PFSK-1 (cell line): ENCODE data around the gene CACNA1C.

Experiments used
- FOXP2 ChIP-seq: optimal IDR thresholded peaks from 2 replicates; pipeline ENCODE3; 2011; ENCODE audit warnings: borderline replicate concordance, control low read depth, inconsistent platforms; ENCODE audit not compliant: insufficient read depth; ENCODE audit errors: extremely low read length, extremely low read depth
- POLR2AphosphoS5 ChIP-seq: IDR thresholded peaks from 2 replicates; pipeline ENCODE4 v1.6.1; 2012; ENCODE audit warnings: low read depth, mild to moderate bottlenecking, control low read depth, low read length, moderate library complexity
- REST ChIP-seq, 2 experiments: IDR thresholded peaks; 2 replicates each; pipeline versions ENCODE4 v1.6.1 to v1.8.0; 2011 to 2012; ENCODE audit warnings: low read depth in 2 of 2, low read length in 2 of 2, control low read depth in 1 of 2, inconsistent platforms in 1 of 2, mild to moderate bottlenecking in 1 of 2, moderate library complexity in 1 of 2; ENCODE audit not compliant: insufficient read depth in 1 of 2
- SIN3A ChIP-seq: IDR thresholded peaks from 2 replicates; pipeline ENCODE4 v1.6.1; 2012; ENCODE audit warnings: mild to moderate bottlenecking, low read length, moderate library complexity, borderline replicate concordance; ENCODE audit not compliant: insufficient read depth
- TAF1 ChIP-seq: IDR thresholded peaks from 2 replicates; pipeline ENCODE4 v1.6.1; 2012; ENCODE audit warnings: low read length, control low read depth, borderline replicate concordance; ENCODE audit not compliant: insufficient read depth

The CACNA1C gene

DNA sequence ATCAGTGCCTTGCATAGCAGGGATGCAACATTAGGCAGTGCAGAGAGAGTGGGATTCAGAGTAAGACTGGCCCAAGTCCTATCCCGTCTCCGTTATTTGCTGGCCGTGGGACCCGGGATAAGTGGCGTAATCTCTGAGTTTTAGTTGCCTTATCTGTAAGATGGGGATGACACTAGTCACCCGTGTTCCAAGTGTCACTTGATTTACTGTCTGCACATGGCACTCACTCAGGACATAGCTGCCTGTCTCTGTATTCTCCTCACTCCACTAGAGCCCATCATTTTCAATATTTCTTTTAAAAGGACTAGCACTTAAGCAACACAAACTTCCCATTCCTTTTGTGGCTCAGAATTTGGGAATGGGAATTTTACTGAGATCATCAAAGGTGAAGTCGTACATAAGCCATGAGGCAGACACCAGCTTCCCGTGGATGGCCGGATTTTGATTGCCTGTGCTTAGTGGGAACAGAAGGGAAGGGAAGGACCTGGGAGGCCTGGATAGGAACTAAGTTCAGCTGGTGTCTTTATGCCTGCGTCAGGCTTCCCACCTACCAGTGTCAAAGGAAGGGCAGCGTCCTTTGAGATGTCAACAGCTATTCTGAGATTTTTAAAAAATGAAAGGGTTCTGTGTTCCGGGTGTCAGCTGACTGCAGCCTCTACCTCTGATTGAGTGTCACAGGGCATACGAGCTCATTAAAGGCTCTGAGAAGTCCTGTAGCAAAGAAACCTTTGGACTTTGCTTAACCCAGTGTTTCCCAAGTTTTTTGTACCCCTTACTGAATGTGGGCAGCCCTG, 361.4 kb downstream of the CACNA1C start:
- TF ChIP-seq FOXP2, result no peak
- no peak for TF ChIP-seq TAF1
- TF ChIP-seq SIN3A, result no peak
- TF ChIP-seq REST (IDR thresholded peaks at IDR 0.05; ENCODE audit: insufficient read depth in 1 of 2, low read depth in 2 of 2, low read length in 2 of 2), result no peak
- TF ChIP-seq POLR2AphosphoS5, result no peak

DNA sequence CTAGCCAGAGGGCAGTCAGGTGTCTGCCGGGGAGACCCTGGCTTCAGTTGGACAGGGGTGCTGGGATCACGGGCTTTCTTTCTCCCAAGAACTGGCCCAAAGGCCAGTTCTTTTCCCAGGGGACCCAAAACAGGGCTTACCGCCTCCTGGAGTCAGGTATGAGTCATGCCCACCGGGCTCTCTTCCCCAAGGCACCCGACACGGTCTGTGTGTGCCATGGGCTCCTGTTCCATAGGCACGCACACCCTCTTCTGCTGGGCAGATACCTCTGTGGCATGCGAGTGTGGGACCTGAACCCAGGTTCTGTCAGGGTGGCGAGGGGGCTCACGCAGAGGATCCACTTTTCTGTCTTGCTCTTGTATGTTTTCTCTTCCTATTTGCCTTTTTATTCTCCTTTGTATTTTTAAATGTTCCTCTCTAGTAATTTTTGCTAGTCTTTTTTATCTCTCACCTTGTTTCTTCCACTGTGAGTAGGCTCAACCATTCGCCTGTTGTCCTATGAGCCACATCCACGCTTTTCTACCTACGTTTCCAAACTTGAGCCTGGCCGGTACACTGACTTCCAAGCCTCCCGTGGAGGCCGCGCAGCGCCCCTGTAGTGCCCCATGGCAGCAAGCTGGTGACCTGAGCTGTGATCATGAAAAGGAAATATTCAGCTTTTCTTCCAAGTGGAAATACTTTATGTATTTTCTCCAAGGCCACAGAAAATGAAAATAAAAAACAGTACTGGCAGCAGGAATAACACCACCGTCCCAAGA, 362.2 kb downstream of the CACNA1C start:
- TF ChIP-seq POLR2AphosphoS5 (no peak), SIN3A (no peak), REST (IDR thresholded peaks at IDR 0.05; ENCODE audit: insufficient read depth in 1 of 2, low read depth in 2 of 2, low read length in 2 of 2) (no peak), TAF1 (no peak), FOXP2 (no peak)

DNA sequence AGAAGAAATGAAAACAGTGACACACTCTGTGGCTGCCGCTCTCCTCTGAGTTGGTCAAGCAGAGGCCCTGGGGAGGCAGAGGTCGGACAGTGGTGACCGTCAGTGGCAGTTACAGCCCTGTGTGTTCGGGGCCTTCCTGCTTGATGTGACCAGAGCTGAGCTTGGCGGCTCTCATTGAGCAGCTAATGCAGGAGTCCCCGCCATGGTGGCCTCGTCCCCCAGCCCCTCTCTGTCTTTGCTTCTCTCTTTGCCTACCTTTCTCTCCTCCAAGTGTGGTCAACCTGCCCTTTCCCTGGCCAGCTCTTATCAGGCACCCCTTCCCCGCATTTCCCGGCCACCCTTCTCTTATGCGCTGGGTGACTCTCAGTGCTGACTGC, 362.8 kb downstream of the CACNA1C start:
- TF ChIP-seq FOXP2 (no peak), REST (IDR thresholded peaks at IDR 0.05; ENCODE audit: insufficient read depth in 1 of 2, low read depth in 2 of 2, low read length in 2 of 2) (no peak), POLR2AphosphoS5 (no peak)

DNA sequence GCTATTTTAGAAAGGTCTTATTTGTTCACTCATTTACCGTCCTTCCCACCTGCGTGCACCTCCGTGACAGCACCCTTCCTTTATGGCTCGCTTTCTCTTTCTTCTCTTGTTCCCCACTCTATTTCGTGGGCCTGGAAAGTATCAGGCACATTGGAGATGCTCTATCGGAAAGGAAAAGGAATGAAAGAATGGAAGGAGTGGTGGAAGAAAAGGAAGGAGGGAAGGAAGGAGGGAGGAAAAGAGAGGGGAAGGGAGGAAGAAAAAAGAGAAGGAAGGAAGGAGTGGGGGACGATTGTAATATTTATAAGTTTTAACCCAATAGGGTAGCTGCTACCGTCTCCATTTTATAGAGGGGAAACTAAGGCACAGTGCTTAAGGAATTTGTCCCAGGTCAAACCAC, 363.4 kb downstream of the CACNA1C start:
- no peak for TF ChIP-seq POLR2AphosphoS5
- no peak for TF ChIP-seq SIN3A
- no peak for TF ChIP-seq FOXP2
- no peak for TF ChIP-seq REST (IDR thresholded peaks at IDR 0.05; ENCODE audit: insufficient read depth in 1 of 2, low read depth in 2 of 2, low read length in 2 of 2)
- no peak for TF ChIP-seq TAF1
